HG02763 (cell line): ENCODE results near the gene XPO6.
A peak's percentile ranks its signal among the peaks of the same experiment; 100 is the strongest.

Experiments used
- ATAC-seq: cut with Tn5 transposase; IDR thresholded peaks from one replicate; pipeline ENCODE4 v1.9.1; 2021; ENCODE audit warnings: mild to moderate bottlenecking, moderate library complexity; ENCODE audit not compliant: unreplicated experiment

The XPO6 gene

DNA sequence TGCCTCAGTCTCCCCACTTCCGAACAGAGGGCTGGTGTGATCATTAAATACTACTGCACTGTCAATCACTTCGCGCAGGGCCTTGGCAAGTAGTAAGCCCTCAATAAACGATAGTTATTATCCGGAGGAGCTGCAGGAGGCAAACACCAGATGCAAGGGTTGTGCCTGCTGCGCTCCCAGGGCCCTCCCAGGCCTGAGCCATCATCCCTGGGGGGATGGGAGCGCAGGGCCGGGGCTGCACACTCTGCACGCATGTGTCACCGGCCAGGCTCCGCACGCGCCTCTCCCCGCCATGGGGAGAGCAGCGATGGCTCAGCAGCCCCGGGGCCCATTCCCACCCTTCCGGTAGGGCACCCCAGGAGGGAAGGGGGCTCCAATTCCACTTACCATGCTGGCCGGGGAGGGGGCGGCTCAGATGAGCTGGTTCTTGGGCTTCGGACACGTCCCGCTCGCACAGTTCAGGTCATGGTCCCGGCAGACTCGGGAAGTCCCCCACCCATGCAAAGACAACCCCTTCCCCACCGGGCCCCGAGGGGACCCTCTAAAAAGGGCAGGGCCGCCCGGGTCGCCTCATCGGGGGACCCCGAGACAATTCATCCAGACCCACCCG, 681 bp downstream of the XPO6 start:
- peak; percentile 22 for ATAC-seq

DNA sequence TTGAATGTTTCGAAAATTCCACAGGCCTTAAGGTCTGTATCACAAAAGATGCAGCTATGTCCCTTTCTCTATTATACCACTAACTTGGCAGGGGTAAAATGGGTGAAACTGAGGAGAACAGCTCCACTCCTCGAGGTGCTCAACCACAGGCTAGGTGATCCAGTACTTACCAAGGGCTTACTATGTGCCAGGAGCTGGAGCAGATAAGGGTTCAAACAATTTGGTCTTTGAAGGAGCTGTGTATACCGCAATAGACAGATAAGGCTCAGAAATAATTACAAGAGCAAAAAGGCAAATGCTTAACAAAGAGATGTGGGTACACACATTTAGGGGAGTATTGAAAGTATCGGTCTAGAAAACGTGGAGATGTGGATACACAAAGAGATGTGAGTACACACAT, 1.5 kb downstream of the XPO6 start:
- no peak for ATAC-seq

DNA sequence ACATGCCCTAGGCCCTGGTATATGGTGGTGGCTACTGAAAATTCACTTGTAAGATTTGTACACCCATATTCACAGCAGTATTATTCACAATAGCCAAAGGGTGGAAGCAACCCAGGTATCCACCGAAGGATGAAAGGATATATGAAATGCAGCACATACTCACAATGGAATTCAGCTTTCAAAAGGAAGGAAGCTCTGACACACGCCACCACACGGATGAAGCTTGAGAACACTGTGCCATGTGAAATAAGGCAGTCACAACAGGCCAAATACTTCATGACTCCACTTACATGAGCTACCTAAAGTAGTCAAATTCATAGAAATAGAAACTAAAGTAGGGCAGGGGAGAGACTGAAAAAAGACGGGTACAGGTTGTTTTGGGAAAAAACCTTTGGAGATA, 2.9 kb downstream of the XPO6 start:
- no peak for ATAC-seq

DNA sequence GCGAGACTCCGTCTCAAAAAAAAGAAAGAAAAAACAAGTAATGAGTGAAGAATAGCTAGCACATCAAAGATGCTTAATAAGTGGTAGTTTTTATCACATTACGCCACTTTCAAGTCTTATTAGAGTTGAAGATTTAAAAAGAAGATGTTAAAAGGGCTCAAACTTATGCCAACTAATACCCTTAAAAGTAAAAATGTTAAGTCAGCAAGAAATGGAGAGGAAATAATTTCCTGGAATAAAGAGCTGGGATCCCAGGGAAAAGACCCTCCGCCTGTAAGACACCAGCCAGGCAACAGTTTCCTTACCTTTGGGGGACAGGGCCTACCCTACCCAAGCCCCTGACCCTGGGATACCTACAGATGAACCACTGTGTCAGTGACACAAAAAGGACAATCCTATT, 3.6 kb downstream of the XPO6 start:
- no peak for ATAC-seq

DNA sequence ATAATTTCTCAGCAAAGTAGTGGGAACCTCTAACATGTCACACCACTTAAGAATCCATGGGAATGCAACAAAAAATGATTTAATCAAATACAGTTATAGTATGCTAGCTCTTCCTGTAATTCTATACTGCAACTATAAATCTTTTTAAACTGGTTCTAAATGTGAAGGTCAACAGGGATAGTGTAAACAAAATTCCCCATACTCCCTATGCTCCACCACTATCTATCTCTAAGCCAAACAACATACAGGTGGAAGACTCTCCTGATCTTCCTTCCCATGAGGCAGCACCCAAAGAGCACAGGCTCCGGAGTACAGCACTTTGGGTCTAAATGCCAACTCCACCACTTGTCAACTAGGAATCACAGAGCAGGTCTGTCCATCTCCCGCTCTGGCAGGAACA, 4.4 kb downstream of the XPO6 start:
- ATAC-seq: no peak

DNA sequence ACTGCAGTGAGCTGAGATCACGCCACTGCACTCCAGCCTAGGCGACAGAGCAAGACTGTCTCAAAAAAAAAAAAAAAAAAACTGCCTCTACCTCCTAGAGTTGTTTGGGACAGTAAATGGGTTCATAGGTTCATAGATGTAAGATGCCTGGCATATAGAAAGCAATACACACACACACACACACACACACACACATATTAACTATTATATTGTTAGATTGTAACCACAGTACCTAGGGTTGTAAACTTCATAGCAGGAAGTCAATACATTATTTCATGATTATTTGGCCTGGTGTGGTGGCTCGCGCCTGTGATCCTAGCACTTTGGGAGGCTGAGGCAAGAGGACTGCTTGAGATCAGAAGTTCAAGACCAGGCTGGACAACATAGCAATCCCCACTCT, 5.8 kb downstream of the XPO6 start:
- ATAC-seq: no peak

DNA sequence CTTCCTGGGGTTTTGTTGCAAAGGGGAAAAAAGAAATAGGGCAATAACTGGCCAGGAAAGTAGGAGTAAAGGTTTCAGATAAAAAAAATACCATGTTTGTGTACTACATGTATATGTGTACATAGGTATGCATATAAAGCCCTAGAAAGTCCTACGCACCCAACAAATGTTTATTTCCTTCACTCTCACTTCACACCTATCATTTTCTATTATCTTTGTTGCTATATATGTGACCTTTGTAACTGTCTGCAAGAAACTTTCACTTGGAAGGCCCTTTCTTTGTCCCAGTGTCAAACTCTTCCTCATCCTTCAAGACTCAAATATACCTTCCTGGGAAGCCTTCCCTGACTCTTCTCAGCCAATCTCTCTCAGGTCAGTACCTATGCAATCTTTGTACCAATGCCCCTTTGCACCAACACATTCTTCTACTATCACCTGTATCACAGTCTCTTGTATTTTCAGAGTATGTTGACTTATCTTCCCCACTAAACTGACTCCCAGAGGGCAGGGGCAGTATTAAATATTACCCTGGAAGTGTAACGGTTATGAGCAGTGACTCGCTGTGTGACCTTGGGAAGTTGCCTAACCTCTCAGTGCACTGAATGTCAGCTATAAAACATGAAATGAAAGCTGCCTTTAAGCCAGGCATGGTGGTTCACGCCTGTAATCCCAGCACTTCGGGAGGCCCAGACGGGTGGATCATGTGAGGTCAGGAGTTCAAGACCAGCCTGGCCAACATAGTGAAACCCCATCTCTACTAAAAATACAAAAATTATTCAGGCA, 6.5 kb downstream of the XPO6 start:
- ATAC-seq: no peak

DNA sequence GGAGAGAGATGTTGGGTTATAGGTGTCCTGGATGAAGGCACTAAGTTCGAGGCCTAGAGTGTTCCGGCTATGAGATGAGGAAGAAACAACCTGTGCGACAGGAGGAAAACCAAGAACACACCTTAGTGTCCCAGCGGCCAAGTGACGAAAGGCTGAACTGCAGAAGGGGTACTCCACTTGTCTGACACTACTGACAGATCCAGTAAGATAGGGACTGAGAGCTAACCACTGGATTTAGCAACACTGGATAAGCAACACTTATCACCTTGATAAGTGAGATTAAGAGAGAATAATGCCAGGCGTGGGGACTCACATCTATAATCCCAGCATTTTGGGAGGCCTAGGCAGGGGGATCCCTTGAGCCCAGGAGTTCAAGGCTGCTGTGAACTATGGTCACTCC, 7.1 kb downstream of the XPO6 start:
- ATAC-seq: no peak

DNA sequence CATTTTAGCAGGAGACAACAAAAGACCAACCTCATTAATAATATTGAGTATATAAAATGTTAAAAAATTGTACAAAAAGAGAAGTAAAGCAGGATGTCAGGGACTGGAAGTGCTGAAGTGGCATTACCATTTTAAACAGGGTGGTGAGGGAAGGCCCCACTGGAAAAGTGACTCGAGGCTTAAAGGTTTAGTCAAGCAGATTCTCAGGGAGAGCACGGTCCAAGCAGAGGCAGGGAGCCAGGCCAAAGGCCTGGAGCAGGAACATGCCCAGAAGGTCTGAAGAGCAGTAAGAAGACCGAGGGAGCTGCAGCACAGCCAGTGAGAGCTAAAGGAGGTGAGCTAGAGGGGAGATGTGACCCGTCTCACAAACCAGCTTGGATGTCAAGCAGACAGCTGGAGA, 7.6 kb downstream of the XPO6 start:
- ATAC-seq: no peak

DNA sequence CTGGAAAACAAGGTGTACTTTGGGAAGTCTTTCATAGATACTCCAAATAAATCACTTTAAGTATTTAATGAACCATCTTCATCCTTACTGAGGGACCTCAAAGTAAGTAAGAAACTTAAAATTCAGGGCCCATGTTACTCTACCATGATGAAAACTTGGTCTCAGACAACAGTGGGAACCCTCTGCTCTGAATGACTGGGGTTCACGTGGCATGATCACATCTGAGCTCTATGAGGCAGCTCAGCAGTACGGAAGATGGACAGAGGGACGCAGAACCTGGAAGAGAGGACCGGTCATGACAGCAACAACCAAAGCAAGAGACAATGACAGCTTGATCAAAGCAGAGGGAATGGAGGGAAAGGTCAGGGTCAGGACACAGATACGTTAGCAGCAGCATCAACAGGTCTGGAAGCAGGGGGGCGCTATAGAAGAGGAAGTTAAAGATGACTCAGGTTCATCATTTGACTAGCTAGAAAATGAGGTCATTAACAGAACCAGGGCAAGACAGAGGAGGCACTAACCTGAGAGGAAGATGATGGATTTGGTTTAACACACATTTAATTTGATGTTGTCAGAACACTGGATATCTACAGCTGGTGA, 9.5 kb downstream of the XPO6 start:
- no peak for ATAC-seq

DNA sequence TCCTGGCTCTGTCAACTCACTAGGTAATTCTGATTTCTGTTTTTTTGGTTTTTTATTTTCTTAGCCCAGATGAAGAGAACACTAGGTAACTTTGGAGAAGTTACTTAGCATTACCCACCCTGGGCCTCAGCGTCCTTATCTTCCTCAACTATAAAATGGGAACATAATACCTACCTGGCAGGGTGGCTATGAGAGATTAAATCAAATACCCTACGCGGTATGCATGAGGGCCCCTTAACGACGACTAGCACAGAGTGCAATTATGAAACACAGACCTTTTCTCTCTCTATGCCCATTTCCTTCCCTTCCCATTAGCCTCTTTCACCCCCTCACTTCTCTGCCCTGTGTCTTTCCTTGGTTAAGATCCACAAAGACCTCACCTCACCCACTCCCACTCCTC, 11.1 kb downstream of the XPO6 start:
- ATAC-seq: no peak

DNA sequence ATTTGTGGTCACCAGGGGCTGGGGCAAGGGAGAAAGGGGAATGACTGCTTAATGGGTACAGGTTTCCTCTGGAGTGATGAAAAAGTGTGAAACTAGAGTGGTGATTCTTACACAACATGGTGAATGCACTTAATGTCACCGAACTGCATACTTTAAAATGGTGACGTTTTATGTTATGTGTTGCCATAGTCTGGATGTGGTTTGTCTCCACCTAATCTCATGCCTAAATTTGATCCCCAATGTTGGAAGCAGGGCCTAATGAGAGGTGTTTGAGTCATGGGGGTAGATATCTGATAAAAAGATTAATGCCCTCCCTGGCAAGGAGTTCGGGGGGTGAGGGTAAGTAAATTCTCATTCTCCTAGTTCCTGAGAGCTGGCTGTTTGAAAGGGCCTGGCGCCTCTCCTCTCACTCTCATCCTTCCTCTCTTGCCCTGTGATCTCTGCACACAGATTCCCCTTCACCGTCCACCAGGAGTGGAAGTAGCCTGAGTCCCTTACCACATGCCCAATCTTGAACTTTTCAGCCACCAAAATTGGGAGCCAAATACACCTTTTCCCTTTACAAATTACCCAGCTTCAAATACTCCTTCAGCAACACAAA, 15.3 kb downstream of the XPO6 start:
- no peak for ATAC-seq

DNA sequence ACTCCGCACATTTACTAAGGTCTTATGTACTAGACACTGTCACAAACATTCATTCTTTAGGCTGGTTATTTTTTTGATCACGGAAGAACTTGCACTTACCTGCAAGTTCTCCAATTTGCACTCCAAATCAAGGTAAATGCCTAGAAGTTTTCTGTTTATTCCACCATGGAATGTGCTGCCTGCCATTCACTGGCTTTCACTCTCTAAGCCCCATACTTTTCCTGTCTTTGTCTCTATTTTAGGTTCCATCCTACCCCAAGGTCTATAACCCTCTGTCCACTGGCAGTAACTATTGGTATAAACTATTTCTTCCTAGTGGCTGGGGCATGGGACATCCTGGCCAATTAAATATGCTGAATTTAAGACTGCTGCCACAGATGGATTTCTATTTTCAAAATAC, 15.9 kb downstream of the XPO6 start:
- no peak for ATAC-seq

DNA sequence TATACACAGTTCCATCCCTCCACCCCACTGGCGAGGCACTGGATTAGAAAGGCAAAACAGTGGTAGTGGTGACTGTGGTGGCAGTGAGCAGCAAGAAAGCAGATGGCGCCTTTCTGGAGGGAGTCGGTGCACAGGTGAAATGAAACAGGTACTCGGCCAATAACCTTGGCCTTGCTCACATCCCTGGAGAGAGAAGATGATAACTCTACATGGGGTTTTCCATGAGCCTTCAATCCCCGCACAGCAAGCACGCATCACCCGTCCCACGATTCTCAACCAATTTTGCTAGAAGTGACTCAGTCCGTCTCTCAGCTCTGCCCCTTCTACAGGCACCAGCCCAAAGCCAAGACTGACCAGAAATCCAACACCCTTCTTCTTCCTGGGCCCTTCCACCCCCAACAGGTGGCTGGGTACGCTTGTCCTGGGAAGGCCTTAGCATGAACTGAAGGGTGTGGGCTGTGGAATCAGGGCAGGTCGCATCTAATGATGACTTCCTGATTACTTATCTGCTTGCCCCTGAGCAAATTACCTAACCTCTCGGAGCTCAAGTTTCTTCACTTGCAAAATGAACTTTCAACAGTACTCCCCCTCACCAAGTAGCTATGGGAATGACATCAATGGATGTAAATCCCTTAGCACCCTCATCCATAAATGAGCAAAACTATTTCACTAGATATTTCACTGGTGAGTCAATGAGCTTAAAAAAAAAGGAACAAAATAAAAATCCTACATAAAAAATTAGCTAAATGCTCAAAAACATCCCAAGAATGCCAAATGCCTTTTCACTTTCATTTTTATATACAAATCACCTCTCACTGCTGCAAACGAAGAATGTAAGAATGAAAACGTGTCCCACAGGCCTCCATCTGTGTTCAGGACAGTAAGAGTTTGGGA, 18.0 kb downstream of the XPO6 start:
- ATAC-seq: no peak

DNA sequence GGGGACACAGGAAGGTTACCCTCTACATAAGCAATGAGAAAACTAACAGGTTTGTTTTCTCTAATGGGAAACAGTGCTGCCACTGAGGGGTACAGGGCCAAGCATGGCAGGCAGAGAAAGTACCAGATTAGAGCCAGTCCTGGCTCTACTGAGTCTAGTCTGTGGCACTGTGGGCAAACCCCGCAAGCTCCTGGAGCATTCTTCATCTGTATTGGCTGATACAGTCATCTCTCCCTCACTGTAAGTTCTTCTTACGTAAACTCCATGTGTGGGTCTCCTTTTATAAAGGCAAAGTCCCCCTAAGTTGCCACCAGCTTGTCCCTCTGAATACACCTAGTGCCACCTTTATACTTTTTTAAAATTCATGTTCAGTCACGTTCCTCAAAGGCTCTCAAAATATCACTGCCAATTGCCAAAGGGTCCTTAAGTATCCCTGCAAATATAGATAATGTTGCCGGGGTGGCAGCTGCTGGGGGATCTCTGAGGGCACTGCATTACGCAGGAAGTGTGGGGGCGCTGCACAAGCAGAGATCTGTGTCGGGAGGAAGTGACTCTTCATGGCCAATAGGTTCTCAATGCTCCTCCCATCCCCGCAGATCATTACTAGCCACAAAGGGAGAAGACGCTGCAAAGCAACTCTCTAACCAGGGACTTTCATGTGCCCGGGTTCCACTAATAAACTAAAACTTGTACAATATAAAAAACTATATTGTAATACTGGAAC, 18.8 kb downstream of the XPO6 start:
- ATAC-seq: no peak

DNA sequence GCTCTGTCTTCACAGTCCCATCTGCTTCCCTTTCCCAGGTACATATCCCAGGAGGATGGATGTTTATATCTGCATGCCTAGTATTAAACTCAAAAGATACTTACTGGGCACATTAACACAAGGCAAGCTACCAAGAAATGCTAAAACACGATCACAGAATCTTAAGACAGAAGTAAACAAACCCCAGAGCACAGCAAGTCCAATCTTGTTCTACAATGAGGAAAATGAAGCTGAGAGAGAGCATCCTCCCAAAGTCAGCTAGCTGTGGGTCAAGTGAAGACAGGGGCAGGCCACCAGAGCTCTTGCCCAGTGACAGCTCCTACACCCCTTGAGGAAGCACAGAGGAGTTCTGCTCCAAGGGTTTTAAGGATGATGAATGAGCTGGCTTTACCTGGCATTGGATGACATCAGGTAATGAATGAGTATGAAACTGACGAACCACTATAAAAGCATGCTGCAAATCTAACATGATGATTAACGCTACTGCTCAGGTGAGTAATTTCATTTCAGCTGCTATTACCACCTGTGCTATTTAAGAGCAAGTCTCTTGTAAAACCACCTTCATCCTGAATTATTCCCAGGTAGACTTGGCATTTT, 20.3 kb downstream of the XPO6 start:
- ATAC-seq: no peak

DNA sequence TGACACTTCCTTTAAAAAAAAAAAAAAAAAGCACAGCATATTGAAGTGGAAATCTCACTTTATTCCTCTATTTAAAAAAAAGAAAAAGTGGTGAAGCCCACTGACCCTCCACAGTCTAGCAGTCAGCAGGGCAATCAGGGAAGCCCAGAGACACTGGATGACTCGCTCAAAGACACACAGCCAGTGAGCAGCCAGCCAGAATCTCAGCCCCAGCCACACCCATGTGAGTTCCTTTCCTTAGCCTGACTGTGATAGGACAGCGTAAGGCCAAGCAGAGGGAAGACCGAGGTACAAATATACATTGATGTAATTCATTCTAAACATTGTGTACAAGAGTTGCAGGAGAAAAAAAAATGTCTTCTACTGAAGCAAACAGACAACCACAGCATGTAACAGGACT, 22.5 kb downstream of the XPO6 start:
- no peak for ATAC-seq

DNA sequence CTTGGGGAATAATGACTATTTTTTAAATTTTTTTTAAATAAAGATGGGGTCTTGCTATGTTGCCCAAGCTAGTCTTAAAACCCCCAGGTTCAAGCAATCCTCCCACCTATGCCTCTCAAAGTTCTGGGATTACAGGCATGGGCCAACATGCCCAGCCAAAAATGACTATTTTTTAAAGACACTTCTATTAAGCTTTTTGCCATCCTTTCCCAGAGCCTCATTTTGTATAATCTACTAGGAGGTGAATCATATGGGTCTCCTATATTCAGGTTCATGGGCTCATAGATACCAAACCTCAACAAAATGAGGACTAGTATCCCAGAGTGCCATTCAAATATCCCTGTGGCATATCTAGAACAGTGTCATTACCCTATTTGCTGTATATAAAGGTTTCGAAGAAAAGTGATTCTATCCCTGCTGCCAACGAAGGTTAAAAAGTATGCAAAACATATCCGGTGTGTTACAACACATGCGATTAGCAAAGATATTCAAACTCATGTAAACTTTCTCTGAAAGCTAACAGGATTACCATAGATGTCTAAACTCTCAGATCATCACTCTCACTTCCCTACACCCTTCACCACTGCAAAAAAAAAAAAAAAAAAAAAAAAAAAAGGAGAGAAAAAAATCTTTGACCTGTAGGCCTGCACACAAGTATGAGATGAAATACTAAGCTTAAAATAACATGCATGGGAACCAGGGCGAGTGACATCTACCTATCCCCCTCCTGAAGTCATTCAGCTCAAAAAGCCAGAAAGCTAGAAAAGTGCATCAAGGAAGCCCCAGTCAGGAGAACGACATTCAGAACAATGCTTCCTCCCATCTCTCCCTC, 23.5 kb downstream of the XPO6 start:
- peak; percentile 63 for ATAC-seq

DNA sequence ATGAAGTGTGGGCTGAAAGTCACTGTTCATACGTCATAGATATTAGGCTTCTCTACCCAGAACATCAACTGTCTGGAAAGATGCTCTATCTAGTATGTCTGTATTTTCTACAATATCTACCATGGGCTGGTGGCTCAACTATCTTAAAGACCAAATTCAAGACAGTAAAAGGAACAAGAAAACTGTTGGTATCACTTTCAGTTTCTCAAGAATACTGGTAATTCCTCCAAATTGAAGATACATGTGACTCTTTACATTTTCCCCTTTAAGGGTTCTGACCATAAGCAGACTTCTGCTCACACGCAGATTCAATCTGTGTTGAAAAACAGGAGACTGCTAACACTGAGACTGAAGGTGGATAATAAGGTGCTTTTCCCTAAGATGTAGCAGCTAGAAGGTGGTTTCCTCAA, 24.2 kb downstream of the XPO6 start:
- ATAC-seq: peak; percentile 40
